ENCODE measurements around the gene TBC1D19.

GRCh38 chr4:26804451-26804850 lies 220.6 kb downstream of the TBC1D19 start:
- TF ChIP-seq CTCF (conservative IDR thresholded peaks at IDR 0.05) (no peak), ZFX (IDR thresholded peaks at IDR 0.05) (no peak)

Measured in C4-2B (cell line).